CD14-positive monocyte (primary cell): ENCODE data around the gene PCNT. TPM values are rescaled to one million over a fixed set of nuclear protein-coding genes. Genes with fewer than 3 reads are reported as not detected.
A peak's percentile ranks its signal among the peaks of the same experiment; 100 is the strongest.

Experiments used
- DNase-seq, 3 donors: peaks; one replicate each; pipeline ENCODE4 v3.0.0-alpha.2; 2011 to 2022
- H2AFZ ChIP-seq: 2 replicates; pipeline ENCODE4 v1.6.0; 2012; ENCODE audit warnings: mild to moderate bottlenecking, low read depth, low read length, inconsistent platforms; ENCODE audit not compliant: insufficient read depth, poor library complexity, severe bottlenecking
- H3K27ac ChIP-seq, 2 donors: 1 replicate in 1 of 2; 2 replicates in 1 of 2; pipeline ENCODE4 v1.5.1; 2012 to 2013; ENCODE audit warnings: low read length in 2 of 2, control low read depth in 1 of 2, inconsistent platforms in 1 of 2, low read depth in 1 of 2, mild to moderate bottlenecking in 1 of 2
- H3K27me3 ChIP-seq, 2 donors: one replicate each; pipeline versions ENCODE4 v1.6.0 to v1.6.1; 2011 to 2013; ENCODE audit warnings: low read length in 2 of 2; ENCODE audit not compliant: control insufficient read depth in 2 of 2, insufficient read depth in 2 of 2
- H3K36me3 ChIP-seq, 2 donors: replicated peaks in 1 of 2; 1 replicate in 1 of 2; 2 replicates in 1 of 2; pipeline versions ENCODE4 v1.5.1 to v1.6.1; 2012 to 2013; ENCODE audit warnings: low read length in 2 of 2, control low read depth in 1 of 2, inconsistent platforms in 1 of 2, mild to moderate bottlenecking in 1 of 2; ENCODE audit not compliant: insufficient read depth in 2 of 2, control insufficient read depth in 1 of 2
- H3K4me1 ChIP-seq, 2 donors: 1 replicate in 1 of 2; 2 replicates in 1 of 2; pipeline versions ENCODE4 v1.5.1 to v1.6.1; 2012 to 2013; ENCODE audit warnings: low read length in 2 of 2, control low read depth in 1 of 2, inconsistent platforms in 1 of 2, mild to moderate bottlenecking in 1 of 2, moderate library complexity in 1 of 2; ENCODE audit not compliant: insufficient read depth in 2 of 2, control insufficient read depth in 1 of 2
- H3K4me2 ChIP-seq: replicated peaks from 2 replicates; pipeline ENCODE3; 2012; ENCODE audit warnings: low read length, moderate library complexity, mild to moderate bottlenecking; ENCODE audit not compliant: poor library complexity, severe bottlenecking; ENCODE audit errors: extremely low read depth
- H3K4me3 ChIP-seq, 3 experiments: fragments of 200-600 bp in 1 of 3; sonication (generic) in 1 of 3; replicated peaks in 1 of 3; 1 replicate in 2 of 3; 2 replicates in 1 of 3; pipeline ENCODE4 v1.5.1; 2011 to 2013; ENCODE audit warnings: low read length in 3 of 3, mild to moderate bottlenecking in 3 of 3, control low read depth in 2 of 3, low read depth in 2 of 3, inconsistent platforms in 1 of 3, moderate library complexity in 1 of 3
- H3K79me2 ChIP-seq: 2 replicates; pipeline ENCODE4 v1.6.0; 2012; ENCODE audit warnings: mild to moderate bottlenecking, control low read depth, inconsistent platforms, low read length, moderate library complexity; ENCODE audit not compliant: insufficient read depth
- H3K9ac ChIP-seq: 2 replicates; pipeline ENCODE4 v1.6.0; 2017; ENCODE audit warnings: low read length, mild to moderate bottlenecking; ENCODE audit not compliant: insufficient read depth, poor library complexity, severe bottlenecking
- H3K9me3 ChIP-seq, 2 donors: replicated peaks in 1 of 2; 1 replicate in 1 of 2; 2 replicates in 1 of 2; pipeline versions ENCODE4 v1.5.1 to v1.6.1; 2012 to 2013; ENCODE audit warnings: low read length in 2 of 2, control low read depth in 1 of 2; ENCODE audit not compliant: control insufficient read depth in 1 of 2, insufficient read depth in 1 of 2
- H4K20me1 ChIP-seq: 2 replicates; pipeline ENCODE4 v1.6.0; 2012; ENCODE audit warnings: mild to moderate bottlenecking, low read length, control low read depth, moderate library complexity; ENCODE audit not compliant: insufficient read depth
- H3K27ac Mint-ChIP-seq, 7 donors: one replicate each; pipeline ENCODE4 v1.8.0; 2020; ENCODE audit warnings: mild to moderate bottlenecking in 7 of 7, mixed read lengths in 7 of 7, moderate library complexity in 6 of 7, inconsistent platforms in 2 of 7
- H3K27me3 Mint-ChIP-seq, 3 donors: one replicate each; pipeline ENCODE4 v1.8.0; 2021 to 2022; ENCODE audit warnings: low read depth in 3 of 3, mild to moderate bottlenecking in 3 of 3, mixed read lengths in 3 of 3, moderate library complexity in 3 of 3, inconsistent platforms in 1 of 3
- H3K36me3 Mint-ChIP-seq, 2 donors: one replicate each; pipeline ENCODE4 v1.8.0; 2020; ENCODE audit warnings: mixed read lengths in 2 of 2, inconsistent platforms in 1 of 2, mild to moderate bottlenecking in 1 of 2
- H3K4me1 Mint-ChIP-seq: one replicate; pipeline ENCODE4 v1.8.0; 2020; ENCODE audit warnings: mild to moderate bottlenecking, mixed read lengths
- H3K4me3 Mint-ChIP-seq, 2 donors: one replicate each; pipeline ENCODE4 v1.8.0; 2020; ENCODE audit warnings: mild to moderate bottlenecking in 2 of 2, mixed read lengths in 2 of 2, moderate library complexity in 1 of 2
- H3K9me3 Mint-ChIP-seq, 7 donors: one replicate each; pipeline ENCODE4 v1.8.0; 2020 to 2022; ENCODE audit warnings: mixed read lengths in 7 of 7, mild to moderate bottlenecking in 6 of 7, moderate library complexity in 6 of 7, inconsistent platforms in 2 of 7
- WGBS: methylation state at CpG from one replicate; pipeline ENCODE4 v1.1.5; 2013; ENCODE audit warnings: missing lambda C conversion rate; ENCODE audit not compliant: insufficient coverage; 5-methylcytosine and 5-hydroxymethylcytosine counted together
- intact Hi-C, 2 donors: fragments of 100-400 bp; cut with micrococcal nuclease; formaldehyde crosslinking; loops; one replicate each; pipeline versions ENCODE4 v1.15.0 to v1.15.1; 2023
- polyA plus RNA-seq, 3 donors: library from polyadenylated mRNA; depleted of rRNA in 1 of 3; unstranded in 2 of 3; stranded (reverse) in 1 of 3; fragments of 300-500 nt in 2 of 3; fragments of >200 nt in 1 of 3; fragmentation: Illumina TruSeq in 2 of 3; gene quantifications; 1 replicate in 2 of 3; 2 replicates in 1 of 3; pipeline ENCODE4 v1.2.3, GENCODE V29; 2012 to 2021
- TF ChIP-seq, protein P1 (sequence below): fragments of 200-600 bp; IDR thresholded peaks from one replicate; pipeline ENCODE4 v1.8.0; 2022; ENCODE audit warnings: antibody characterized with exemption, mild to moderate bottlenecking

PCNT gene
- polyA plus RNA-seq, 3 donors, result 4.2 to 16.3 (median 5.1) TPM

DNA sequence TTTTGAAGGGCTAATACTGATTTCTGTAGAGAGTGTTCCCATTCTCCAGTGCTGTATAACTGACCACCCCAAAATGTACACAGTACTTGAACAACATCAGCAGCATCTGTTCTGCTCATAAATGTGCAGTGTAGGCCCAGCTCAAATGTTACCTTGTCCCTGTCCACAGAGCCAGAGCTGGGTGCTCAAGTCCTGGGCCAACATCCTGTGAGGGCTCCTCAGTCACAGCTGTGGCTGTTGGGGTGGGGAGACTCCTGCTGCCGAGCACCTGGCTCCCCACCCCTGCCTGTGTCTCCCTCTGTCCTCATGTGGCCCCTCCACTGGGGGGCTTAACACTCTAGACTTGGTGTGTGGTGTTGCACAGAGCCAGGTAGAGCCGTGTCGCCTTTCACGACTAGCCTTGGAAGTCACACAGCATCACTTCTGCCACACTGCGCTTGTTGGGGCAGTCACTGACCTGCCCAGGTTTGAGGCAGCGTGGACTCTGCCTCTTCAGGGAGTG, 165.3 kb downstream of the PCNT start:
- H3K4me2 ChIP-seq, result no peak overlapping the region
- no peak overlapping the region for H3K27ac ChIP-seq
- intact Hi-C loops, result no loop called here
- no peaks in the 10 kb centered on the region for H3K9me3 ChIP-seq
- H2AFZ ChIP-seq, result no peak overlapping the region
- peaks cover 2% of the 10 kb centered on the region for H3K4me1 Mint-ChIP-seq
- H4K20me1 ChIP-seq, result no peaks in the 10 kb centered on the region
- no peaks in the 10 kb centered on the region for H3K27me3 ChIP-seq
- peaks cover 59 to 60% of the 10 kb centered on the region in 2 donors for H3K36me3 Mint-ChIP-seq
- TF ChIP-seq, protein P1, sequence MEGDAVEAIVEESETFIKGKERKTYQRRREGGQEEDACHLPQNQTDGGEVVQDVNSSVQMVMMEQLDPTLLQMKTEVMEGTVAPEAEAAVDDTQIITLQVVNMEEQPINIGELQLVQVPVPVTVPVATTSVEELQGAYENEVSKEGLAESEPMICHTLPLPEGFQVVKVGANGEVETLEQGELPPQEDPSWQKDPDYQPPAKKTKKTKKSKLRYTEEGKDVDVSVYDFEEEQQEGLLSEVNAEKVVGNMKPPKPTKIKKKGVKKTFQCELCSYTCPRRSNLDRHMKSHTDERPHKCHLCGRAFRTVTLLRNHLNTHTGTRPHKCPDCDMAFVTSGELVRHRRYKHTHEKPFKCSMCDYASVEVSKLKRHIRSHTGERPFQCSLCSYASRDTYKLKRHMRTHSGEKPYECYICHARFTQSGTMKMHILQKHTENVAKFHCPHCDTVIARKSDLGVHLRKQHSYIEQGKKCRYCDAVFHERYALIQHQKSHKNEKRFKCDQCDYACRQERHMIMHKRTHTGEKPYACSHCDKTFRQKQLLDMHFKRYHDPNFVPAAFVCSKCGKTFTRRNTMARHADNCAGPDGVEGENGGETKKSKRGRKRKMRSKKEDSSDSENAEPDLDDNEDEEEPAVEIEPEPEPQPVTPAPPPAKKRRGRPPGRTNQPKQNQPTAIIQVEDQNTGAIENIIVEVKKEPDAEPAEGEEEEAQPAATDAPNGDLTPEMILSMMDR, result no peak
- no peaks in the 10 kb centered on the region for H3K79me2 ChIP-seq
- DNase-seq, result no peak
- H3K9ac ChIP-seq, result no peak overlapping the region
- H3K4me3 ChIP-seq, result no peak overlapping the region
- H3K4me3 Mint-ChIP-seq, result no peak overlapping the region
- H3K27ac Mint-ChIP-seq, result peak overlapping the region in 3 of 7 donors; percentile 19 to 61 (median 58)
- no peaks in the 10 kb centered on the region for H3K27me3 Mint-ChIP-seq
- no peaks in the 10 kb centered on the region for H3K4me1 ChIP-seq
- H3K36me3 ChIP-seq, result peaks cover 17 to 77% of the 10 kb centered on the region in 2 donors
- WGBS, result 88% methylated on average over 2 of the region's 6 CpGs
- H3K9me3 Mint-ChIP-seq, result peaks cover 0 to 6% (median 0%) of the 10 kb centered on the region in 7 donors

DNA sequence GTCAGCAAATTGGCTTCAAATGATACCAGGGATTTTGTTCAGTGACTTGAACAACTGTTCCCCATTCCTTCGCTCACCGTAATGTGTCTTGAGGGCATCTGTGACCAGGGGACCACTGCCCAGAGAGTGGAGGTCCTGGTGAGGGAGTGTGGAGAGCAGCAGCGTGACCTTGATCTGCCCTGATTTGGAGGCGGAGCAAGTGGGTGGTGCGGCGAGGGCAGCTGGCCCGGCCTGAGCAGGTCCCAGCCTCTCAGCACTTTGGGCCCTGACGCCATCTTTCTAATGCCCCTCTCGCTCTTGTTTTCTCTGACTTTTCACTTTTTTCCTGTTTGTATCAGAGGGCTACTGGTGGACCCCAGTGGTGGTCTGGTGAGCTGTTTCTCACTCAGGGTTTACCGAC, 165.8 kb downstream of the PCNT start:
- 97% methylated on average over 6 of the region's 10 CpGs for WGBS
- Histone ChIP-seq H3K4me3 (no peak overlapping the region), H4K20me1 (no peaks in the 10 kb centered on the region), H3K9me3 (no peaks in the 10 kb centered on the region), H3K27me3 (no peaks in the 10 kb centered on the region), H3K4me1 (no peaks in the 10 kb centered on the region), H3K79me2 (no peaks in the 10 kb centered on the region), H3K4me2 (no peak overlapping the region), H3K27ac (no peak overlapping the region), H3K36me3 (peaks cover 20 to 83% of the 10 kb centered on the region in 2 donors), H2AFZ (no peak overlapping the region), H3K9ac (no peak overlapping the region)
- TF ChIP-seq, protein P1, result no peak
- Mint-ChIP-seq H3K9me3 (peaks cover 0 to 6% (median 0%) of the 10 kb centered on the region in 7 donors), H3K4me3 (no peak overlapping the region), H3K36me3 (peaks cover 61 to 65% of the 10 kb centered on the region in 2 donors), H3K27ac (peak overlapping the region in 2 of 7 donors; percentile 19 to 58), H3K27me3 (no peaks in the 10 kb centered on the region), H3K4me1 (peaks cover 2% of the 10 kb centered on the region)
- intact Hi-C loops, result no loop called here
- no peak for DNase-seq
